Testis (tissue), 3 donors: ENCODE measurements around the gene MAP2K5. TPM values are rescaled to one million over a fixed set of nuclear protein-coding genes. Genes with fewer than 3 reads are reported as not detected.

Source experiments
- DNase-seq: peaks from one replicate; pipeline ENCODE4 v3.0.0-alpha.2; 2019
- H3K27ac ChIP-seq, 2 donors: fragments of 200-600 bp; sonication (generic); one replicate each; pipeline ENCODE4 v1.5.1; 2019
- H3K27me3 ChIP-seq: fragments of 200-600 bp; sonication (generic); one replicate; pipeline ENCODE4 v1.5.1; 2019
- H3K36me3 ChIP-seq: fragments of 200-600 bp; sonication (generic); one replicate; pipeline ENCODE4 v1.5.1; 2017; ENCODE audit warnings: low read depth; ENCODE audit errors: missing control alignments
- H3K4me1 ChIP-seq: fragments of 200-600 bp; sonication (generic); one replicate; pipeline ENCODE4 v1.5.1; 2019
- H3K4me3 ChIP-seq, 2 donors: fragments of 200-600 bp; sonication (generic); one replicate each; pipeline ENCODE4 v1.5.1; 2017 to 2019
- H3K9me3 ChIP-seq: fragments of 200-600 bp; sonication (generic); one replicate; pipeline ENCODE4 v1.5.1; 2017
- POLR2A ChIP-seq: fragments of 450-650 bp; IDR thresholded peaks from one replicate; pipeline ENCODE4 v1.6.1; 2017; ENCODE audit warnings: antibody characterized with exemption, mild to moderate bottlenecking, moderate library complexity
- WGBS, 2 donors: methylation state at CpG; one replicate each; pipeline ENCODE4 v1.1.5; 2018; 5-methylcytosine and 5-hydroxymethylcytosine counted together
- intact Hi-C: fragments of 100-400 bp; cut with DNase I; formaldehyde crosslinking; loops from one replicate; pipeline ENCODE4 v1.15.1; 2023; ENCODE audit warnings: low total_unique reads
- polyA plus RNA-seq: library from polyadenylated mRNA; stranded (reverse); fragments of 350-450 nt; fragmentation: Illumina TruSeq; extraction: RNeasy Lipid Tissue Mini Kit (QIAGEN cat#74804); gene quantifications from one replicate; pipeline ENCODE4 v1.2.3, GENCODE V29; 2014; ENCODE audit warnings: low read depth, low replicate concordance; ENCODE audit not compliant: insufficient read depth
- total RNA-seq, 2 donors: library from RNA; depleted of rRNA; stranded (reverse); fragments of >200 nt; gene quantifications; one replicate each; pipeline ENCODE4 v1.2.3, GENCODE V29; 2016
- TF ChIP-seq, protein P1 (sequence below), 3 experiments: fragments of 450-650 bp in 2 of 3; fragments of 200-600 bp in 1 of 3; sonication (generic) in 1 of 3; IDR thresholded peaks; one replicate each; pipeline ENCODE4 v1.5.1; 2016 to 2019; ENCODE audit warnings: antibody characterized with exemption in 3 of 3, mild to moderate bottlenecking in 2 of 3, moderate library complexity in 1 of 3

The MAP2K5 gene
- total and polyA plus RNA-seq, 3 donors from 2014 or later: 28.0 to 34.3 (median 31.2) TPM

- H3K4me1 ChIP-seq: peaks cover 15% of the 10 kb centered on the region
- peaks cover 3% of the 10 kb centered on the region for H3K27me3 ChIP-seq
- 3 to 5% methylated on average over 55 to 86 of the region's 94 CpGs for WGBS, 2 donors
- H3K27ac ChIP-seq: no peak overlapping the region
- H3K4me3 ChIP-seq: no peak overlapping the region
- no peak for DNase-seq
- intact Hi-C loops: no loop called here
- H3K9me3 ChIP-seq: no peaks in the 10 kb centered on the region
- H3K36me3 ChIP-seq: no peaks in the 10 kb centered on the region
- TF ChIP-seq, protein P1, sequence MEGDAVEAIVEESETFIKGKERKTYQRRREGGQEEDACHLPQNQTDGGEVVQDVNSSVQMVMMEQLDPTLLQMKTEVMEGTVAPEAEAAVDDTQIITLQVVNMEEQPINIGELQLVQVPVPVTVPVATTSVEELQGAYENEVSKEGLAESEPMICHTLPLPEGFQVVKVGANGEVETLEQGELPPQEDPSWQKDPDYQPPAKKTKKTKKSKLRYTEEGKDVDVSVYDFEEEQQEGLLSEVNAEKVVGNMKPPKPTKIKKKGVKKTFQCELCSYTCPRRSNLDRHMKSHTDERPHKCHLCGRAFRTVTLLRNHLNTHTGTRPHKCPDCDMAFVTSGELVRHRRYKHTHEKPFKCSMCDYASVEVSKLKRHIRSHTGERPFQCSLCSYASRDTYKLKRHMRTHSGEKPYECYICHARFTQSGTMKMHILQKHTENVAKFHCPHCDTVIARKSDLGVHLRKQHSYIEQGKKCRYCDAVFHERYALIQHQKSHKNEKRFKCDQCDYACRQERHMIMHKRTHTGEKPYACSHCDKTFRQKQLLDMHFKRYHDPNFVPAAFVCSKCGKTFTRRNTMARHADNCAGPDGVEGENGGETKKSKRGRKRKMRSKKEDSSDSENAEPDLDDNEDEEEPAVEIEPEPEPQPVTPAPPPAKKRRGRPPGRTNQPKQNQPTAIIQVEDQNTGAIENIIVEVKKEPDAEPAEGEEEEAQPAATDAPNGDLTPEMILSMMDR (IDR thresholded peaks at IDR 0.05): no peak
- TF ChIP-seq POLR2A: no peak
Observed at GRCh38 chr15:67823314-67824196, 281.1 kb downstream of the MAP2K5 start.

GRCh38 chr15:67824197-67824968 lies 281.9 kb downstream of the MAP2K5 start:
- TF ChIP-seq, protein P1 (IDR thresholded peaks at IDR 0.05): no peak
- TF ChIP-seq POLR2A: no peak
- Histone ChIP-seq H3K27me3 (peaks cover 7% of the 10 kb centered on the region), H3K36me3 (no peaks in the 10 kb centered on the region), H3K9me3 (no peaks in the 10 kb centered on the region), H3K27ac (no peak overlapping the region), H3K4me3 (no peak overlapping the region), H3K4me1 (peaks cover 15% of the 10 kb centered on the region)
- intact Hi-C loops: no loop called here
- WGBS, 2 donors: 9 to 10% methylated on average over 18 to 21 of the region's 21 CpGs
- DNase-seq: no peak

DNA sequence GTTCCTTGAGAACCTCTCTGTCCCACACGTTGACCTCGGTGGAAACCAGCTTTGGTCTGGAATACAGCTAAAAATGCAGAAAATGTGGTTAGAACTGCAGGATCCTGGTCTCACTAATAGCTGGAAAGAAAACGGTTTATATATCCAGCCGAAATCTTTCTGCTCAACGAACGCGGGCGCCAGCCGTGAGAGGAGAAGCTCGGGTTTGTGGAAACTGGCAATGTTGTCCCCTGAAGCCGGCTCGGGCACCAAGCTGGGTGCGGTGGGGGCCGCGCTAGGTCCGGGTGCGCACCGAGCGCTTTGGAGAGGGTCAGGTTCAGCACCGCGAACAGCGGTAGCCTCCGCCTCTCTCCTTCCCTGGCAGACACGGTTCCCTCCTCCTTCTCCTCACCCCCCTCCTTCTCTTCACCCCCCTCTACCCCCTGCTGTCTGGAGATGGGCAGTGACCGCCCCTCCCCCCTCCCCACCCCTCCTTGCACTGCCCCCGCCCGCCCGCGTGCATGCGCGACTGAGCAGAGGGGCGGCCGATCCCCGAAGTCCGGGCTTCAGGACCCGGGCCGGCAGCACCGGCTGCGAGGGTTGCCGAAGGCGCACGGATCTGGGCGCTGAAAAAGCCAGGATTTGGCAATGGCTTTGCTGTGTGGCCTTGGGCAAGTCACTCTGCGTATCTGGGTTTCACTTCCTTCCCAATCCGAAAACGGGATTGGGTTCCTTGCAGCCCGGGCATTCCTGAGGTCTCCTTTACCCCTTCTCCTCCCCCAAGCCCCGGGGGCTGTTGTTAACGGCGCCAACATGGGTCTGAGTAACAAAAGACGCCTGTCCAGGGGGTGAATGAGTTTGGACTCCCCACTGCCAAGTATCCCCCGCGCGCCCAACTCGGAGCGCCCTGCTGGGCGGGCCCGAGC lies 282.7 kb downstream of the MAP2K5 start, which contains the start of gene SKOR1:
TSS of gene SKOR1 (plus strand) at position 534 of the 905 bp plus-strand sequence. CDS start at position 628, 94 bp downstream.
- 0 to 2% methylated on average over 24 to 56 of the region's 58 CpGs for WGBS, 2 donors
- Histone ChIP-seq H3K36me3 (no peaks in the 10 kb centered on the region), H3K9me3 (no peaks in the 10 kb centered on the region), H3K27ac (no peak within 1 kb of the TSS), H3K4me3 (no peak within 1 kb of the TSS), H3K4me1 (peaks cover 15% of the 10 kb centered on the region), H3K27me3 (peaks cover 7% of the 10 kb centered on the region)
- no peak for DNase-seq
- TF ChIP-seq, protein P1 (IDR thresholded peaks at IDR 0.05): no peak
- TF ChIP-seq POLR2A: no peak
- intact Hi-C loops: no loop called here

DNA sequence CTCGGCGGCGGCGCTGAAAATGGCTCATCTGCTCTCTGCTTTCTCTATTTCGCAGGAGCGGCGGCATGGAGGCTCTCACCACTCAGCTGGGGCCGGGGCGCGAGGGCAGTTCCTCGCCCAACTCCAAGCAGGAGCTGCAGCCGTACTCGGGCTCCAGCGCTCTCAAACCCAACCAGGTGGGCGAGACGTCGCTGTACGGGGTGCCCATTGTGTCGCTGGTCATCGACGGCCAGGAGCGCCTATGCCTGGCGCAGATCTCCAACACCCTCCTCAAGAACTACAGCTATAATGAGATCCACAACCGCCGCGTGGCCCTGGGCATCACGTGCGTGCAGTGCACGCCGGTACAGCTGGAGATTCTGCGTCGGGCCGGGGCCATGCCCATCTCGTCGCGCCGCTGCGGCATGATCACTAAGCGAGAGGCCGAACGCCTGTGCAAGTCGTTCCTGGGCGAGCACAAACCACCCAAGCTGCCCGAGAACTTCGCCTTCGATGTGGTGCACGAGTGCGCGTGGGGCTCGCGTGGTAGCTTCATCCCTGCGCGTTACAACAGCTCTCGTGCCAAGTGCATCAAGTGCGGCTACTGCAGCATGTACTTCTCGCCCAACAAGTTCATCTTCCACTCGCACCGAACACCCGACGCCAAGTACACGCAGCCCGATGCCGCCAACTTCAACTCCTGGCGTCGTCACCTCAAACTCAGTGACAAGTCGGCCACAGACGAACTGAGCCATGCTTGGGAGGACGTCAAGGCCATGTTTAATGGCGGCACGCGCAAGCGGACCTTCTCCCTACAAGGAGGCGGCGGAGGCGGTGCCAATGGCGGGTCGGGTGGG lies 283.6 kb downstream of the MAP2K5 start:
- no peak for DNase-seq
- WGBS, 2 donors: 24 to 29% methylated on average over 16 to 60 of the region's 77 CpGs
- intact Hi-C loops: no loop called here
- TF ChIP-seq POLR2A: no peak
- TF ChIP-seq, protein P1 (IDR thresholded peaks at IDR 0.05): no peak
- no peak overlapping the region for H3K27ac ChIP-seq
- H3K27me3 ChIP-seq: peaks cover 7% of the 10 kb centered on the region
- H3K36me3 ChIP-seq: no peaks in the 10 kb centered on the region
- no peaks in the 10 kb centered on the region for H3K9me3 ChIP-seq
- no peak overlapping the region for H3K4me3 ChIP-seq
- peaks cover 15% of the 10 kb centered on the region for H3K4me1 ChIP-seq
